ENCODE measurements around the gene NAV2. TPM values are rescaled to one million over a fixed set of nuclear protein-coding genes. Genes with fewer than 3 reads are reported as not detected.
A peak's percentile ranks its signal among the peaks of the same experiment; 100 is the strongest.

The NAV2 gene
- total RNA-seq, 2 donors from 2014 or later: 0.37 to 0.58 TPM

DNA sequence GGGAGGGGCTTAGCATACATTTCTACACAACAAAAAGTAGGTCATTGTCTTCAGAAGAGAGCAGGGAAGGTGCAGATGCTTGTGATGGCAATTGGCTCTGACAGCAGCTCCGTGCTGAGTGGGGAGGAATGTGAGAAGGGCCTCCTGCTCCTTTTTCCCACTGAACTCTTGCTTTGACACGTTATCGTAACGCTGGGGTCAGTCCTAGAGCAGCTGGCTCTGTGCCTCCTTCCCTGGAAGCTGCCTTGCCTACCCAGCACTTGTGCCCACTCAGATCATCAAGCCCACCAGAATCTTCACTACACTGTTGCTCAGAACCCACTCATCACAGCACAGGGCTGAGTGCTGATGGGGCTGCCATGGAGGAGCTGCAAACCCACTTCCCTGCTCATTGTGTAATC lies 14.9 kb upstream of the NAV2 start:
- Mint-ChIP-seq H3K4me1 (no peaks in the 10 kb centered on the region), H3K4me3 (no peak overlapping the region), H3K9me3 (no peaks in the 10 kb centered on the region), H3K27me3 (peaks cover 8% of the 10 kb centered on the region), H3K36me3 (ENCODE audit: low read depth) (no peaks in the 10 kb centered on the region), H3K27ac (no peak overlapping the region)
- no peak for ATAC-seq (replicated peaks)

DNA sequence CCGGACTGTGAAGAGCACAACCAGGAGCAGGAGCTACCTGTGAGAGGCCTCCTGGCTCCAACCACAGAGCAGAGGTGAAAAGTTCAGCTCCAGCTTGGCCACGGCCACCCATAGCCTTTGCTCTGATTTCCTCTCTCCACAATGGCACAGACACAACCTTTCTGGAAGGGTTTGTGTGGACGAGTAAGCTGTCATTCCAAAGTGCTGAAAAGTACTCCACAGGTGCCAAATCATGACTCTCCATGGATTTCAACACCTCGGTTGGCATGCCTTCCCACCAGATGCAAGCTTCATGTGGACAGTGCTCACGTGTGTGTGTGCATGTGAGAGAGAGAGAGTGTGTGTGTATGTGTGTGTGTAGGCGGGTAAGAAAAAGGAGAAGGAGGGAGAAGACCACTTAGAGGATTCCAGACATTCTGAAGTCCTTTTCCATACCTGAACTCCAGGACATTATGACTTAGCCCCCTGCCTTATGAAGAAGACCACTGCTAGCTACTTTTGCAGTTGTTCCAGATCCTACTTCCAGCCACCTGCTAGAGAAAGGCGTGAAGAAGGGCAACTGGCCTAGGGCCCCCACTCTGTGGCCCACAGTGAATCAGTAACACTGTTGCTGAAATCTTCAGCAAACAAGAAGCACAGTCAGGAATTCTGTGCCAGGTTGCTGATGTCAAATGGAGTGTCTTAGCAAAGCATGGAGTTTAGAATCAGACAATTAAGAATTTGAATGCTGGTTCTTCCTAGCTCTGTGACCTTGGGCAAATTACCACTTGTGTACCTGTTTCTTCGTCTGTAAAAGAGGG lies 13.9 kb upstream of the NAV2 start:
- ATAC-seq (replicated peaks): no peak
- peaks cover 8% of the 10 kb centered on the region for H3K27me3 Mint-ChIP-seq
- no peaks in the 10 kb centered on the region for H3K9me3 Mint-ChIP-seq
- no peaks in the 10 kb centered on the region for H3K36me3 Mint-ChIP-seq (ENCODE audit: low read depth)
- no peaks in the 10 kb centered on the region for H3K4me1 Mint-ChIP-seq
- no peak overlapping the region for H3K27ac Mint-ChIP-seq
- no peak overlapping the region for H3K4me3 Mint-ChIP-seq

DNA sequence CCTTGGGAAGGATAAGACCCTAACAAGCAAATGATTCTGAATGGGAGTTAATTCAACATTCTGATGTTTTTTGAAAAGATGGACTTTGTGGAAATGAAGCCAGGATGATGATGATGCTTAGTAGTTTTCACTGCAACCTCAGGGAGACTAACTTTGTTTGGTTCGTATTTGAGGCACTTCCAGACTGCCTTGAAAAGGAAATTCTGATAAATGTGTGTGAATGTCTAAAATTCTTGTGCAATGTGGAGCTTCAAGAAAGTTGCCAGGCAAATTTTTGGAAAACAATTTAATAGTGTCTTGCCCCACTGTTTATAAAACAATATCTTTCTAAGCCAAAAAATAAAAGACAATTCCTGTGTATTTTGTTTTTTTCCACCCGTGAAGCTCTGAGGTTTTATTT lies 11.2 kb upstream of the NAV2 start:
- Mint-ChIP-seq H3K27me3 (peaks cover 8% of the 10 kb centered on the region), H3K36me3 (ENCODE audit: low read depth) (no peaks in the 10 kb centered on the region), H3K9me3 (no peaks in the 10 kb centered on the region), H3K4me3 (no peak overlapping the region), H3K27ac (no peak overlapping the region), H3K4me1 (no peaks in the 10 kb centered on the region)
- no peak for ATAC-seq (replicated peaks)

GRCh38 chr11:19702620-19703019 lies 10.0 kb upstream of the NAV2 start:
- H3K27ac Mint-ChIP-seq: no peak overlapping the region

DNA sequence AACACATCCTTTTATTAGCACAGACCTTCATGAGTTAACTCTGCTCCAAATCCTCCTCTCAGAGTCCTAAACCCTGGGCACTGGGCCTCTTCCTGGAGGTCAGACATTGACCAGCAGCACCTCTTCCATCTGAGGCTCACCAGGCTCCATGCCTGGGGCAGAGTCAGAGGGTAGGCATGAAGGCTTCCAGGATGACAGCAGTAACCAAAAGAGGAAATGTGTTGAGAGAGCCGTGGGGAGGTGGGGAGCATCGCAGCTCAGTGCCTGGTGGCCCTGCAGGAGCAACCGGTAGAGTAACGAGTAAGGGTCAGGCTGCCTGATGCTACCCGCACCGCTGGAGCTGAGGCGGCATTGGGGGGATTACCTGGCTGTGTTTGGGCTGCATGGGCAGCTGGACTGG lies 9.4 kb upstream of the NAV2 start:
- Mint-ChIP-seq H3K4me3 (no peak overlapping the region), H3K27me3 (peaks cover 5% of the 10 kb centered on the region), H3K36me3 (ENCODE audit: low read depth) (no peaks in the 10 kb centered on the region), H3K4me1 (no peaks in the 10 kb centered on the region), H3K27ac (no peak overlapping the region), H3K9me3 (no peaks in the 10 kb centered on the region)
- no peak for ATAC-seq (replicated peaks)

More at GRCh38 chr11:19702620-19703019, 10.0 kb upstream of the NAV2 start:
- Mint-ChIP-seq H3K36me3 (ENCODE audit: low read depth) (no peaks in the 10 kb centered on the region), H3K27me3 (peaks cover 8% of the 10 kb centered on the region), H3K4me1 (no peaks in the 10 kb centered on the region), H3K4me3 (no peak overlapping the region), H3K9me3 (no peaks in the 10 kb centered on the region)
- no peak for ATAC-seq (replicated peaks)

DNA sequence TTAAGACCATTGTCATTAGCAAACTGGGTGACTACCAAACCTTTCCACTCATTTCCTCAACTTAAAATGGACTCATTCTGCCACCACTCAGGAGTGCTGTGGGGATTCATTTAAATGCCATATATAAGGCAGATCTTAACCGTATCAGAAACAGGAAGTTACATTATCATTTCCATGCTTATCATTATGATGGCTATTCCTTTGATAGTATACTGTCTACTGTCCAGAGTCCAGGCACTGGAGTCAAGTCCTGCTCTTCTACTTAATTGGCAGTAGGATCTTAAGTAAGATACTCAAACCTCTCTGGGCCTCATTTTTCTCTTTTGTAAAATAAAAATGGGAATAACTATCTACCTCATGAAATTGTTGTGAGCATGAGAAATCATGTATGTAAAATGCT lies 8.4 kb upstream of the NAV2 start:
- no peaks in the 10 kb centered on the region for H3K9me3 Mint-ChIP-seq
- ATAC-seq (replicated peaks): no peak
- no peak overlapping the region for H3K27ac Mint-ChIP-seq
- H3K4me3 Mint-ChIP-seq: no peak overlapping the region
- H3K27me3 Mint-ChIP-seq: no peaks in the 10 kb centered on the region
- H3K36me3 Mint-ChIP-seq (ENCODE audit: low read depth): no peaks in the 10 kb centered on the region
- no peaks in the 10 kb centered on the region for H3K4me1 Mint-ChIP-seq

GRCh38 chr11:19705936-19706335 lies 6.7 kb upstream of the NAV2 start:
- Mint-ChIP-seq H3K9me3 (no peaks in the 10 kb centered on the region), H3K27ac (no peak overlapping the region), H3K4me3 (no peak overlapping the region), H3K36me3 (ENCODE audit: low read depth) (no peaks in the 10 kb centered on the region), H3K27me3 (no peaks in the 10 kb centered on the region), H3K4me1 (no peaks in the 10 kb centered on the region)
- ATAC-seq (replicated peaks): no peak

DNA sequence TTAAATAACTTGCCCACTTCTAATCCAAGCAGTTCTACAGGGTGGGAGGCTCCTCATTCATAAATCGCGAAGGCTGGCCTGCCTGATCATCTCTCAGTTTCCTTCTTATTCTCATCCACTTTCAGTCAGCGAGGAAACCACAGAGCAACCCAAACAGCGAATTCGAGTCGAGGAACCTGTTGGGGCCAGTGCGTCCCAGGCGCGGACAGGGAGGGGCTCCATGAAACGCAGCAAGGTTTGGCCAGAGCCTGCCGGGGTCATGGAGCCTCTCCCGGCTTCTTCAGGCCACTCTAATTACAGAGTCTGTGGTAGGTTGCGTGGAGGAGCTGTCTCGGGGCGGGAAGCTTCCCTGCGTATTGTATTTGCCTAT lies 741 bp upstream of the NAV2 start:
- H3K36me3 Mint-ChIP-seq (ENCODE audit: low read depth): no peaks in the 10 kb centered on the region
- no peaks in the 10 kb centered on the region for H3K9me3 Mint-ChIP-seq
- H3K4me3 Mint-ChIP-seq: peak overlapping the region; percentile 94
- H3K4me1 Mint-ChIP-seq: peaks cover 14% of the 10 kb centered on the region
- peaks cover 16% of the 10 kb centered on the region for H3K27me3 Mint-ChIP-seq
- H3K27ac Mint-ChIP-seq: peak overlapping the region; percentile 87
- ATAC-seq (replicated peaks): peak; percentile 58

DNA sequence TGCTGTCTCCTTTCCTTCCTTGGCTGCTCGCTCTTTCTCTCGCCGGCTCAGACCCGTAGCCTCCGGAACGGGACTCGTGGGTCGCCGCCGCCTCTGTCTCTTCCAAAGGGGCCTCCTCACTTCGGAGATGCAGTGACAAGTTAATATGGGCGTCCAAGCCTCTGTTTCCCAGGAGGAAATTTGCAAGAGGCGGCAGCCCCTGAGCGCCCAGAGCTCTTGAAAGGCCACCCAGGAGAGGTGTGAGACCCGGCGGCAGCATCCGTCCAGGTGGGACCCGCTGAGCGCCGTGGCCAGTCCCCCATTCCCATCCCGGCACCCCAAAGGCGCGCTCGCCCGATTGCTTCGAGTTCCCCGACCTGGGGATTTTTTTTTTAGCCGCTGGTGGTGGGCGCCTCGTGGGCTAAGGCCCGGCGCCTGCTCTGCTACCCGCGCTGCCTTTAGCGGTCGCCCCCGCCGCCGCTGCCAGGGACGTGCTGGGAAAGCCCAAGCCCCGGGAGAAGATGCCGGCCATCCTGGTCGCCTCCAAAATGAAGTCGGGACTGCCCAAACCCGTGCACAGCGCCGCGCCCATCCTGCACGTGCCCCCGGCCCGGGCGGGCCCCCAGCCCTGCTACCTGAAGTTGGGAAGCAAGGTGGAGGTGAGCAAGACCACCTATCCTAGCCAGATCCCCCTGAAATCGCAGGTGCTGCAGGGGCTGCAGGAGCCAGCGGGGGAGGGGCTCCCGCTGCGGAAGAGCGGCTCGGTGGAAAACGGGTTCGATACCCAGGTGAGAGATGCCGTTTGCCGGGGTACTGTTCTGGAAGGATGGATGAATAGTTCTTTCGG lies 772 bp downstream of the NAV2 start:
- no peaks in the 10 kb centered on the region for H3K9me3 Mint-ChIP-seq
- H3K27ac Mint-ChIP-seq: no peak overlapping the region
- H3K4me1 Mint-ChIP-seq: peaks cover 14% of the 10 kb centered on the region
- ATAC-seq (replicated peaks): no peak
- H3K27me3 Mint-ChIP-seq: peaks cover 16% of the 10 kb centered on the region
- H3K36me3 Mint-ChIP-seq (ENCODE audit: low read depth): no peaks in the 10 kb centered on the region
- H3K4me3 Mint-ChIP-seq: peak overlapping the region; percentile 94

GRCh38 chr11:19714022-19714386 lies 1.4 kb downstream of the NAV2 start:
- H3K4me1 Mint-ChIP-seq: peaks cover 14% of the 10 kb centered on the region
- no peaks in the 10 kb centered on the region for H3K36me3 Mint-ChIP-seq (ENCODE audit: low read depth)
- H3K27me3 Mint-ChIP-seq: peaks cover 16% of the 10 kb centered on the region
- H3K27ac Mint-ChIP-seq: no peak overlapping the region
- ATAC-seq (replicated peaks): no peak
- peak overlapping the region; percentile 94 for H3K4me3 Mint-ChIP-seq
- H3K9me3 Mint-ChIP-seq: no peaks in the 10 kb centered on the region

DNA sequence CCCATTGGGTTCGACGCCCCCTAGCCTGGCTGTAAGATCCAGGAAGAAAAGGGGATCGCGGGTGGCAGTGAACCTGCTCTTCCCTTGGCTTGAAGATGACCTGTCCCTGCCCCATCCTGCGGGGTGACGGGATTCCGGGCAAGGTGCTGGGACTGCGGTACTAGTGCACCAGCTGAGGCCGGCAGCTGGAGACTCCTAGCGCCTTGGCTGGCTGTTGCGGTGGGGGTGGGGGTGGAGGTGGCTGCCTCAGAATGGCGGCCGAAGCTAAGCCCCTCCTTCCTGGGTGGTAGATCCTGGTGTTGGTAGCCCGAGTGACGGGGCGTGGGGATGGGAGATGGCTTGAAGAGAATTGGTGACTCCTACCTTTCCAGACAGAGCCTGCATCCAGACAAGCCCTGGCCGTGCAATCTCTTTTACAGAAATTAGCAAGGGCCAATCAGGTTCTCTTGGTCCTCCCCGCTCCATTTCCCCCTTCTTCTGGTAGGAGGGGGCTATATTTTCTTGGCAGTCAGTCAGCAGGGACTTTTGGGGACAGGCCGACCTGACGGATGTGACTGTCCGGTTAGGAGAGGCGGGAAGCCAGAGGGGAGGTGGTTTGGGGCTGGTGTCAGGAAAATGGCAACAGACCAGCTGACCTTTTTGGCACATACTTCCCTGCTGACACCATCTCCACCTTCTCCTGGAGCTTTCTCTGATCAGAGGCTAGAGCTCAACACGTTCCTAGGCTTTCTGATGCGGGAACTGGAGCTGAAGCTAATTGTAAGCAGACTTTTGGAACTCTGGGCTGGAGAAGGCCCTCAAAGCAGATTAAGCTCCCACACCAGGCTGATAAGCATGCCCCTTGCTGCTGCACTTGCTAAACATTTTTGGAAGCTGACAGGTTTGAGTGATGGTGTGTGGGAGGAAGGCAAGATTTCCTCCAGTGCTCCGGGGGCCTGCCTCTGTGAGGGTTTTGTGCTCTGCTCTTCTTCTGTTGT lies 2.0 kb downstream of the NAV2 start:
- ATAC-seq (replicated peaks): no peak
- H3K4me1 Mint-ChIP-seq: peaks cover 14% of the 10 kb centered on the region
- peak overlapping the region; percentile 94 for H3K4me3 Mint-ChIP-seq
- peaks cover 16% of the 10 kb centered on the region for H3K27me3 Mint-ChIP-seq
- no peaks in the 10 kb centered on the region for H3K9me3 Mint-ChIP-seq
- no peaks in the 10 kb centered on the region for H3K36me3 Mint-ChIP-seq (ENCODE audit: low read depth)
- no peak overlapping the region for H3K27ac Mint-ChIP-seq

DNA sequence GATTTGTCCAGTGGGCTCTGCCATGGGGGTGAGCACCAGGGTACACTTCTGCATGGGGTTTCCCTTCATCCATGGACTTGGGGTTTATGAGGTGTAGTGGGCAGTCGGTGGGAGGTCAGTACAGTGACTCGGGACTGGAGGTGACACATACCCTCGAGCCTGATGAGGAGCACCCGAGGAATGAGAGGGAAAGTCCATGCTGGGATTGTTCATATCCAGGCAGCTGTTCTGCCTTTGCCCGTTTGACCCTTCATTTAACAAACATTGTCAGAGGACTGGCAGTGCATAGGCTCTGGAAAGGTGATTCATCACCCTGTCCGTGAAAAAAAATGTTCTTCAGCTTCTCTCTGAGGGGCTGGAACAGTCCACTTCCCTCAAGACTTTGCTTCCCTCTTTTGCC lies 2.7 kb downstream of the NAV2 start:
- H3K4me3 Mint-ChIP-seq: no peak overlapping the region
- H3K36me3 Mint-ChIP-seq (ENCODE audit: low read depth): no peaks in the 10 kb centered on the region
- no peak overlapping the region for H3K27ac Mint-ChIP-seq
- peaks cover 14% of the 10 kb centered on the region for H3K4me1 Mint-ChIP-seq
- peaks cover 16% of the 10 kb centered on the region for H3K27me3 Mint-ChIP-seq
- ATAC-seq (replicated peaks): no peak
- H3K9me3 Mint-ChIP-seq: no peaks in the 10 kb centered on the region

GRCh38 chr11:19718051-19718450 lies 5.4 kb downstream of the NAV2 start:
- peaks cover 14% of the 10 kb centered on the region for H3K4me1 Mint-ChIP-seq
- ATAC-seq (replicated peaks): no peak

GRCh38 chr11:19718951-19719350 lies 6.3 kb downstream of the NAV2 start:
- Mint-ChIP-seq H3K27me3 (peaks cover 15% of the 10 kb centered on the region), H3K4me1 (peaks cover 20% of the 10 kb centered on the region), H3K4me3 (no peak overlapping the region), H3K27ac (no peak overlapping the region), H3K36me3 (ENCODE audit: low read depth) (no peaks in the 10 kb centered on the region), H3K9me3 (no peaks in the 10 kb centered on the region)
- ATAC-seq (replicated peaks): no peak

More at GRCh38 chr11:19718051-19718450, 5.4 kb downstream of the NAV2 start:
- no peak overlapping the region for H3K27ac Mint-ChIP-seq
- no peak overlapping the region for H3K4me3 Mint-ChIP-seq
- peaks cover 16% of the 10 kb centered on the region for H3K27me3 Mint-ChIP-seq
- H3K9me3 Mint-ChIP-seq: no peaks in the 10 kb centered on the region
- H3K36me3 Mint-ChIP-seq (ENCODE audit: low read depth): no peaks in the 10 kb centered on the region
